Stimulated activated naive CD8-positive, alpha-beta T cell treated with anti-CD3 and anti-CD28 coated beads, Interleukin-15, Interleukin-2, amounts not matched to agents 100 ng/mL and 50 ng/mL, for 24 hours (primary cell): ENCODE data around the gene TENM3.
"Not testable (repeated sequence)": the region's sequence is repeated elsewhere in the genome, so short reads cannot be mapped to it uniquely, and the experiment has no call there.

ENCODE experiments used
- H3K27ac Mint-ChIP-seq: one replicate; pipeline ENCODE4 v1.8.0; 2021; ENCODE audit warnings: mild to moderate bottlenecking, mixed read lengths
- H3K27me3 Mint-ChIP-seq: one replicate; pipeline ENCODE4 v1.8.0; 2021; ENCODE audit warnings: mixed read lengths
- H3K36me3 Mint-ChIP-seq: one replicate; pipeline ENCODE4 v1.8.0; 2021; ENCODE audit warnings: low read depth, mixed read lengths
- H3K4me1 Mint-ChIP-seq: one replicate; pipeline ENCODE4 v1.8.0; 2021; ENCODE audit warnings: low read depth, mixed read lengths
- H3K4me3 Mint-ChIP-seq: one replicate; pipeline ENCODE4 v1.8.0; 2021; ENCODE audit warnings: mild to moderate bottlenecking, mixed read lengths
- H3K9me3 Mint-ChIP-seq: one replicate; pipeline ENCODE4 v1.8.0; 2021; ENCODE audit warnings: mixed read lengths

TENM3 gene

GRCh38 chr4:182810103-182810615, 567.0 kb downstream of the TENM3 start:
- peaks cover 12% of the 10 kb centered on the region for H3K9me3 Mint-ChIP-seq
- peaks cover 9% of the 10 kb centered on the region for H3K4me1 Mint-ChIP-seq
- peaks cover 4% of the 10 kb centered on the region for H3K27me3 Mint-ChIP-seq
- H3K27ac Mint-ChIP-seq, result no peak overlapping the region
- no peak overlapping the region for H3K4me3 Mint-ChIP-seq
- peaks cover 4% of the 10 kb centered on the region for H3K36me3 Mint-ChIP-seq

DNA sequence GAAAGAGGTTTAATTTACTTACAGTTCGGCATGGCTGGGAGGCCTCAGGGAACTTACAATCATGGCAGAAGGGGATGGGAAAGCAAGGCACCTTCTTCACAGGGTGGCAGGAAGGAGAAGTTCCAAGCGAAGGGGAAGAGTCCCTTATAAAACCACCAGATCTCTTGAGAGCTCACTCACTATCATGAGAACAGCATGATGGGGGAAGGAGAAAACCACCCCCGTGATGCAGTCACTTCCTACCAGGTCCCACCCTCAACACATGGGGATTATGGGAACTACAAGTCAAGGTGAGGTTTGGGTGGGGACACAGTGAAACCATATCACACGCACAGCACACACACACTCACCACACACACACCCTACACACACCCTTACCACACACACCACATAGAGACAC, 569.7 kb downstream of the TENM3 start:
- Mint-ChIP-seq H3K9me3 (peaks cover 12% of the 10 kb centered on the region), H3K27me3 (no peaks in the 10 kb centered on the region), H3K36me3 (peaks cover 4% of the 10 kb centered on the region), H3K4me3 (no peak overlapping the region), H3K27ac (no peak overlapping the region), H3K4me1 (peaks cover 4% of the 10 kb centered on the region)

- H3K9me3 Mint-ChIP-seq, result peaks cover 12% of the 10 kb centered on the region
- H3K4me1 Mint-ChIP-seq, H3K4me3 Mint-ChIP-seq, H3K36me3 Mint-ChIP-seq, H3K27ac Mint-ChIP-seq, H3K27me3 Mint-ChIP-seq: not testable (repeated sequence)
Measured at GRCh38 chr4:182814065-182814464, 570.9 kb downstream of the TENM3 start.

- Mint-ChIP-seq H3K4me3 (no peak overlapping the region), H3K9me3 (no peaks in the 10 kb centered on the region), H3K4me1 (no peaks in the 10 kb centered on the region), H3K36me3 (no peaks in the 10 kb centered on the region), H3K27ac (no peak overlapping the region), H3K27me3 (no peaks in the 10 kb centered on the region)
Measured at GRCh38 chr4:182818926-182819730, 575.9 kb downstream of the TENM3 start.

GRCh38 chr4:182819751-182820150, 576.5 kb downstream of the TENM3 start:
- Mint-ChIP-seq H3K4me1 (no peaks in the 10 kb centered on the region), H3K27me3 (no peaks in the 10 kb centered on the region), H3K27ac (no peak overlapping the region), H3K4me3 (no peak overlapping the region), H3K36me3 (no peaks in the 10 kb centered on the region), H3K9me3 (no peaks in the 10 kb centered on the region)

GRCh38 chr4:182822554-182822953, 579.4 kb downstream of the TENM3 start:
- no peak overlapping the region for H3K27ac Mint-ChIP-seq
- H3K27me3 Mint-ChIP-seq, result no peaks in the 10 kb centered on the region
- H3K4me3 Mint-ChIP-seq, result no peak overlapping the region
- H3K4me1 Mint-ChIP-seq, result peaks cover 4% of the 10 kb centered on the region
- no peaks in the 10 kb centered on the region for H3K36me3 Mint-ChIP-seq
- H3K9me3 Mint-ChIP-seq, result no peaks in the 10 kb centered on the region

DNA sequence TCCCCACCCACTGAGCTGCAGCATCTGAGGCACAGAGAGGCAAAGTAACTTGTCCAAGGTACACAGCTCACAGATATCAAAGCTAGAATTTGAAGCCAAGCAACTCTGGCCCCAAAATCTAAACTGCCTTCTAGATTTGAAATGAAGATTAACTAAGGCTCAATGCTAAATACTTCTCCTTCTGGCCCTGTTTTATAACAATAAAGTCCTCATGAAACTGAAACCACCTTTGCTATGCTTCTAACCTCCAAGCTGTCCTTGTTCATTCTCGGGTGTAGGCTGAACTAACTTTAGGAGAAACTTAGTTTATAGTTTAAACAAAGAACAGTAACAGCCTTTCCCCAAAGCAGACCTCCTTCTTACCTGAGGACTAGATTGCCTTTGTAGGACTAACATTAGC, 580.4 kb downstream of the TENM3 start:
- H3K4me1 Mint-ChIP-seq, result peaks cover 4% of the 10 kb centered on the region
- no peak overlapping the region for H3K4me3 Mint-ChIP-seq
- H3K27me3 Mint-ChIP-seq, result peaks cover 4% of the 10 kb centered on the region
- H3K9me3 Mint-ChIP-seq, result no peaks in the 10 kb centered on the region
- H3K36me3 Mint-ChIP-seq, result no peaks in the 10 kb centered on the region
- H3K27ac Mint-ChIP-seq, result no peak overlapping the region

DNA sequence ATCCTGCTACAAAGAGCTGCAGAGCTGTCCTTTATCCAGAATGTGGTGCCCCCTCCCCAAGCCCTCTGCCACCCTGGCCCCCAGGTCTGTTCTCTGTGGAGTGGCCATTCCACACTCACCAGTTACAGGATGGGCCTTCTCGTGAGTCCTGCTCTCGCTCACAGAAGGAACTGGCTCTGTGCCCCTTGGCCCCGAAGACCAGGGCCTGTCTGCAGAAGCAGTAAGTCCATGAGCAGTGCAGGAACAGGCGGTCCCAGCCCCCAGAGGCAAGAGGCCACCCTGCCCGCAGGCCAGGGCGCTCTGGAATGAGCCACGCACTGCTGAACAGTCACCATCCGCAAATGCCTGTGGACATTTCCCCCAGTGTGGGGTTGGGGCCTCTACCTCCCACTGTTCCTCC, 581.8 kb downstream of the TENM3 start:
- peaks cover 11% of the 10 kb centered on the region for H3K27me3 Mint-ChIP-seq

DNA sequence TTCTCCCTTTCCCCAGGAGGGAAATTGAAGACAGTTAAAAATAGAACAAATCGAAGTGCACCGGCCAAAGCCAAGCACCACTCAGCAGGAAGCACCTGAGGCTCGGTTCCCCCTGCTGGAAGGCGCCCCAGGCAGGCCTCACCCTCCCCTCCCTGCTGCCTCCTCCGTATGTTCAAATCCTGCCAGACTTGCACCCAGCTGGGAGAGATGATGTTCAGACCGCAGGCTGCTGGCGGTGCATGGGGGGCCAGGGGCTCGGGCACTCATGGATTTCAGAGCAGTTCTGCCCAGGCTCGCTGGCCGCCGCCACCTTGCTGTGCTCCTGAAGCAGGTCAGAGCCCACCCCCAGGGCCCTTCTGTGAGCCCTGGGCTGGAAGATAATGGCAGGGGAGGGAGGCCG, 582.6 kb downstream of the TENM3 start:
- H3K36me3 Mint-ChIP-seq, result no peaks in the 10 kb centered on the region
- peaks cover 4% of the 10 kb centered on the region for H3K4me1 Mint-ChIP-seq
- H3K27me3 Mint-ChIP-seq, result peaks cover 17% of the 10 kb centered on the region
- H3K9me3 Mint-ChIP-seq, result no peaks in the 10 kb centered on the region
- no peak overlapping the region for H3K27ac Mint-ChIP-seq
- no peak overlapping the region for H3K4me3 Mint-ChIP-seq

More for the DNA sequence above, 581.8 kb downstream of the TENM3 start:
- H3K36me3 Mint-ChIP-seq, result no peaks in the 10 kb centered on the region
- peaks cover 4% of the 10 kb centered on the region for H3K4me1 Mint-ChIP-seq
- H3K4me3 Mint-ChIP-seq, result no peak overlapping the region
- H3K27ac Mint-ChIP-seq, result no peak overlapping the region
- no peaks in the 10 kb centered on the region for H3K9me3 Mint-ChIP-seq

- no peak overlapping the region for H3K4me3 Mint-ChIP-seq
- H3K36me3 Mint-ChIP-seq, result no peaks in the 10 kb centered on the region
- H3K9me3 Mint-ChIP-seq, result no peaks in the 10 kb centered on the region
- H3K4me1 Mint-ChIP-seq, result peaks cover 4% of the 10 kb centered on the region
- H3K27ac Mint-ChIP-seq, result no peak overlapping the region
- peaks cover 21% of the 10 kb centered on the region for H3K27me3 Mint-ChIP-seq
Measured at GRCh38 chr4:182826391-182826790, 583.2 kb downstream of the TENM3 start.

DNA sequence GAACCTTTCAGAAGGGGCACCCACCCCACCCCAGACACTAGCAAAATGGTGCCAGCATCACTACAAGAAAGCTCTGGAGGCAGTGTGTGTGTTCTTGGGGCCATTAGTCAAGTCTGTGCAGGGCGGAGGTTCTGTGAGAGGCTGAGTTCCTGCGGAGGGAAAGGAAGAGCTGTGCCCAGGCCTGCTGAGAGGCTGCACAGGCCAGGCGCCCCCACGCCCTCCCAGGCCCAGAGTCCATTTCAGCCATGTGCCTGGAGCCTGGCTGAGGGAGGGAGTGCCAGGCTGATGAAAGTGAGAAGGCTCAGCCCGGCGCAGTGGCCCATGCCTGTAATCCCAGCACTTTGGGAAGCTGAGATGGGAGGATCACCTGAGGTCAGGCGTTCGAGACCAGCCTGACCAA, 584.0 kb downstream of the TENM3 start:
- Mint-ChIP-seq H3K4me1 (peaks cover 4% of the 10 kb centered on the region), H3K27me3 (peaks cover 22% of the 10 kb centered on the region), H3K4me3 (no peak overlapping the region), H3K36me3 (no peaks in the 10 kb centered on the region), H3K27ac (no peak overlapping the region), H3K9me3 (no peaks in the 10 kb centered on the region)

DNA sequence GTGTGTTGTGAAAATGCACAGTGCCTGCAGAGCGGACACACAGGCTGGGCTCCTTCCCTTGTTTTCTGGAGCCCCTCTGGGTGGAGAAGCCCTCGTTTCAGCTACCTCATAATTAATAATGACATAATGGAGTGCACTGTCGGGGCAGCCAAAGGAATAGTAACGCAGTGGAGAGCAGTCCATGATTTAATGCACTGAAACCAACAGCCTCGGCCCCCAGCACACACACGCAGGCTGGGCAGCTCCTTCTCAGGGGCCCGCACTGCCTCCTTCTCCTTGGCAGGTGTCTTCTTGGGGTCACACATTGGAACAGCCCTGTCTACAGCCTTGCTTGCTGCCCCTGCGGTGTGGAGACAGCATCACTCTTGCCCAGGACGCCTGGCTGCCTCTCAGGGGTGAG, 584.8 kb downstream of the TENM3 start:
- peaks cover 28% of the 10 kb centered on the region for H3K27me3 Mint-ChIP-seq
- no peak overlapping the region for H3K27ac Mint-ChIP-seq
- H3K9me3 Mint-ChIP-seq, result peaks cover 4% of the 10 kb centered on the region
- H3K36me3 Mint-ChIP-seq, result no peaks in the 10 kb centered on the region
- H3K4me1 Mint-ChIP-seq, result peaks cover 4% of the 10 kb centered on the region
- no peak overlapping the region for H3K4me3 Mint-ChIP-seq

DNA sequence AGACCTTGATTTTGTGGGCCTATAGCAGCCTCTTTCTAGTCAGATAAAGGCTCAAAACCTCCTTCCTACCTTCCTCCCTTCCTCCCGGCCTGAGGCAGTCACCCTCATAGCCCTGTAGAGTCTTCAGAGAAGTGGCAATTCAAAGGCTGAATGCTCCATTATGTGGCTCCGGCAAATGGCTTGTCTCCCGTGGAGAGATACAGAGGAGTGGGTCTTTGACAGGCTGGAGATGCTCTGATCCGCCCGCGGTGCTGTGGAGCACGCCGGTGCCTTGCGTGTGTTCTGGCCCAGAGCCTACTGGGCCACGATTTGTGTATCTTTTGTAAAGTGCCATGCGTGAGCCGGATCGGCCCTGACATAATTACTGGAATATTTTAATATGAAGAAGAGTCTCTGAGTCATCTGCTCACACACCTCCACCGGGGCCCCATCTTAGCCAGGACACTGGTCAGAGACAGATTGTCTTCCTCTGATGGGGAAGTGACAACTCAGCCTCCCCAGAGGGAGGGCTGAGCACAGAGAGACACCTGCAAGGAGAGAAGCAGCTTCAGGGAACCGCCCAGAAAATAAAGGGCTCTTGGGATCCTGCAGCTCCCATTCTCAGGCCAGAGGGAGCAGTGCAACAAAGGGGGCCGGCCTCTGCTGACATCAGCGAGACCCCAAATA, 585.3 kb downstream of the TENM3 start:
- Mint-ChIP-seq H3K27ac (no peak overlapping the region), H3K9me3 (peaks cover 4% of the 10 kb centered on the region), H3K4me3 (no peak overlapping the region), H3K36me3 (no peaks in the 10 kb centered on the region), H3K4me1 (peaks cover 4% of the 10 kb centered on the region), H3K27me3 (peaks cover 28% of the 10 kb centered on the region)

- H3K27ac Mint-ChIP-seq, result no peak overlapping the region
- H3K27me3 Mint-ChIP-seq, result peaks cover 28% of the 10 kb centered on the region
- H3K4me1 Mint-ChIP-seq, result peaks cover 4% of the 10 kb centered on the region
Measured at GRCh38 chr4:182829196-182829595, 586.0 kb downstream of the TENM3 start.

GRCh38 chr4:182831376-182831775, 588.2 kb downstream of the TENM3 start:
- Mint-ChIP-seq H3K4me3 (no peak overlapping the region), H3K9me3 (peaks cover 4% of the 10 kb centered on the region), H3K27me3 (peaks cover 45% of the 10 kb centered on the region), H3K4me1 (peaks cover 2% of the 10 kb centered on the region), H3K27ac (no peak overlapping the region), H3K36me3 (no peaks in the 10 kb centered on the region)

More at GRCh38 chr4:182829196-182829595, 586.0 kb downstream of the TENM3 start:
- Mint-ChIP-seq H3K36me3 (no peaks in the 10 kb centered on the region), H3K4me3 (no peak overlapping the region), H3K9me3 (peaks cover 4% of the 10 kb centered on the region)
